HepG2 (cell line): ENCODE results near the gene MTFR1L. TPM values are rescaled to one million over a fixed set of nuclear protein-coding genes. Genes with fewer than 3 reads are reported as not detected.

Experiments
- CBX2 ChIP-seq, 2 experiments: fragments of 200-600 bp in 1 of 2; sonication (generic); formaldehyde crosslinking in 1 of 2; IDR thresholded peaks; 2 replicates each; pipeline versions ENCODE4 v1.7.0 to v1.8.1; 2018 to 2022; ENCODE audit warnings: low read depth in 2 of 2, low read length in 1 of 2, mild to moderate bottlenecking in 1 of 2, missing genetic modification reagents in 1 of 2
- CREB1 ChIP-seq, 2 experiments: fragments of 450-650 bp in 1 of 2; IDR thresholded peaks; 2 replicates each; pipeline ENCODE4 v1.6.1; 2016 to 2017; ENCODE audit warnings: control low read depth in 1 of 2, mild to moderate bottlenecking in 1 of 2, missing compliant biosample characterization in 1 of 2, missing genetic modification characterization in 1 of 2
- NONO ChIP-seq, 2 experiments: fragments of 450-650 bp in 1 of 2; sonication (generic) in 1 of 2; formaldehyde crosslinking in 1 of 2; IDR thresholded peaks in 1 of 2; conservative IDR thresholded peaks in 1 of 2; 2 replicates each; pipeline versions ENCODE4 v1.6.1 to v1.8.0; 2017 to 2022; ENCODE audit warnings: mild to moderate bottlenecking in 1 of 2, missing genetic modification reagents in 1 of 2, moderate library complexity in 1 of 2
- TCF7 ChIP-seq: sonication (generic); IDR thresholded peaks from 2 replicates; pipeline ENCODE4 v1.6.1; 2016; ENCODE audit warnings: antibody characterized with exemption, low read depth
- TOPORS ChIP-seq: sonication (generic); formaldehyde crosslinking; IDR thresholded peaks from 2 replicates; pipeline ENCODE4 v1.8.0; 2023; ENCODE audit warnings: mild to moderate bottlenecking, missing genetic modification reagents
- ZKSCAN5 ChIP-seq: sonication (generic); formaldehyde crosslinking; IDR thresholded peaks from 2 replicates; pipeline ENCODE4 v1.5.1; 2020; ENCODE audit warnings: mild to moderate bottlenecking, missing genetic modification reagents
- polyA plus RNA-seq, 8 experiments: library from polyadenylated mRNA; depleted of rRNA in 3 of 8; stranded (reverse) in 7 of 8; unstranded in 1 of 8; fragments of >200 nt; fragmentation: Illumina TruSeq in 4 of 8; extraction: Trizol in 4 of 8; gene quantifications; 2 replicates each; pipeline versions ENCODE4 v1.2.1 to v1.2.3, GENCODE V29; 2011 to 2016; ENCODE audit warnings: low read depth in 4 of 8, missing spikeins in 1 of 8, mixed read lengths in 1 of 8; ENCODE audit not compliant: insufficient read depth in 1 of 8
- total RNA-seq, 5 experiments: library from RNA; depleted of rRNA; stranded (reverse); fragments of >200 nt; fragmentation: Illumina TruSeq; extraction: Trizol; gene quantifications; 2 replicates each; pipeline ENCODE4 v1.2.3, GENCODE V29; 2016; ENCODE audit warnings: low read depth in 1 of 5
- TF ChIP-seq, protein P1 (sequence below): sonication (generic); formaldehyde crosslinking; IDR thresholded peaks from 2 replicates; pipeline ENCODE4 v1.5.0; 2020; ENCODE audit warnings: mild to moderate bottlenecking, missing genetic modification reagents
- TF ChIP-seq, protein P2 (sequence below): IDR thresholded peaks from 2 replicates; pipeline ENCODE4 v1.6.1; 2012; ENCODE audit warnings: low read depth, low read length, improper control_type of control experiment
- TF ChIP-seq, protein P3 (sequence below): sonication (generic); formaldehyde crosslinking; IDR thresholded peaks from 2 replicates; pipeline ENCODE4 v1.5.0; 2020; ENCODE audit warnings: mild to moderate bottlenecking, missing genetic modification reagents, borderline replicate concordance
- TF ChIP-seq, protein P4 (sequence below): sonication (generic); formaldehyde crosslinking; IDR thresholded peaks from 2 replicates; pipeline ENCODE4 v1.4.0; 2020; ENCODE audit warnings: missing genetic modification reagents

MTFR1L gene
- total and polyA plus RNA-seq, 2 of the 13 experiments (the other 11 are each of a cell fraction or from before 2014, with no cell fraction given) = 38.0 to 55.7 TPM

DNA sequence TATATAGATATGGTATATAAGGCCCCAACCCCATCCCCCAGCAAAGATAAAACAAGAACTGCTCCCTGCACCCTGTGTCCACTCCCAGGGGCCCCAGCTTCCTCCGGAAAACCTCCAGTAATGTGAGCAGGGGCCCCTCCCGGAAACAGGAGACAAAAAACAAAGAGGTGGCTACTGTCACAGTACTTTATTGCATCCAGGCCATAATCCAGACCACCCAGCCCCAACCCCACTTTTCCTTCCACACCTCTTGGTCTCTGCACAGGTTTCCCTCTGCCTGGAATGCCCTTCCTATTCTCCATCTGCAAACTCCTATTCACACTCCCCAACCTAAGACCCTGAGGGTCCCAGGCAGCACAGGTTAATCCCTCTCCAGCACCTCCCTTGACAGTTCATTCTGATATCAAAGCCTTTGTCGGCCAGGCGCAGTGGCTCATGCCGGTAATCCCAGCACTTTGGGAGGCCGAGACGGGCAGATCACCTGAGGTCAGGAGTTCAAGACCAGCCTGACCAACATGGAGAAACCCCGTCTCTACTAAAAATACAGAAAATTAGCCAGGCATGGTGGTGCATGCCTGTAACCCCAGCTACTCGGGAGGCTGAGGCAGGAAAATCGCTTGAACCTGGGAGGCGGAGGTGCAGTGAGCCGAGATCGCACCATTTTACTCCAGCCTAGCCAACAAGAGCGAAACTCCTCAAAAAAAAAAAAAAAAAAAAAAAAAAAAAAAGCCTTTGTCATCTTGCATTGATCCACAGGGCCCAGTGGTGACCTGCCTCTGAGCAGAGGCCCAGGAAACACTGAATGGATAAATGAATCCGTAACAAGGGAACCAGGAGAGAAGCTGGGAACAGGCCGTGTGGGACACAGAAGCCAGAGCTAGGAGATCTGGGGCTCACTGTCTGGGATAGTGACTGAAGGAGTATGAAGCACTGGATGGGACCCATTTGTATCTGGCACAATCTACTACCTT, 41.8 kb downstream of the MTFR1L start (continued):
- TF ChIP-seq CBX2 (IDR thresholded peaks at IDR 0.05; ENCODE audit: low read depth, low read length) (no peak), CBX2 (CRISPR knock-in tag; IDR thresholded peaks at IDR 0.05; ENCODE audit: low read depth) (no peak), CREB1 (IDR thresholded peaks at IDR 0.05) (no peak), CREB1 (CRISPR knock-in tag; IDR thresholded peaks at IDR 0.05) (peak; percentile 38; the same call in 1 of the 2 replicates), TCF7 (peak; percentile 62), NONO (IDR thresholded peaks at IDR 0.05) (no peak), NONO (CRISPR knock-in tag; conservative IDR thresholded peaks at IDR 0.05) (no peak), ZKSCAN5 (0 out of 2 replicates have a peak, but pooled peaks have one; percentile 13), TOPORS (CRISPR knock-in tag) (no peak)
- TF ChIP-seq, protein P1, sequence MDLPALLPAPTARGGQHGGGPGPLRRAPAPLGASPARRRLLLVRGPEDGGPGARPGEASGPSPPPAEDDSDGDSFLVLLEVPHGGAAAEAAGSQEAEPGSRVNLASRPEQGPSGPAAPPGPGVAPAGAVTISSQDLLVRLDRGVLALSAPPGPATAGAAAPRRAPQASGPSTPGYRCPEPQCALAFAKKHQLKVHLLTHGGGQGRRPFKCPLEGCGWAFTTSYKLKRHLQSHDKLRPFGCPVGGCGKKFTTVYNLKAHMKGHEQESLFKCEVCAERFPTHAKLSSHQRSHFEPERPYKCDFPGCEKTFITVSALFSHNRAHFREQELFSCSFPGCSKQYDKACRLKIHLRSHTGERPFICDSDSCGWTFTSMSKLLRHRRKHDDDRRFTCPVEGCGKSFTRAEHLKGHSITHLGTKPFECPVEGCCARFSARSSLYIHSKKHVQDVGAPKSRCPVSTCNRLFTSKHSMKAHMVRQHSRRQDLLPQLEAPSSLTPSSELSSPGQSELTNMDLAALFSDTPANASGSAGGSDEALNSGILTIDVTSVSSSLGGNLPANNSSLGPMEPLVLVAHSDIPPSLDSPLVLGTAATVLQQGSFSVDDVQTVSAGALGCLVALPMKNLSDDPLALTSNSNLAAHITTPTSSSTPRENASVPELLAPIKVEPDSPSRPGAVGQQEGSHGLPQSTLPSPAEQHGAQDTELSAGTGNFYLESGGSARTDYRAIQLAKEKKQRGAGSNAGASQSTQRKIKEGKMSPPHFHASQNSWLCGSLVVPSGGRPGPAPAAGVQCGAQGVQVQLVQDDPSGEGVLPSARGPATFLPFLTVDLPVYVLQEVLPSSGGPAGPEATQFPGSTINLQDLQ (CRISPR knock-in tag) = no peak
- TF ChIP-seq, protein P2, sequence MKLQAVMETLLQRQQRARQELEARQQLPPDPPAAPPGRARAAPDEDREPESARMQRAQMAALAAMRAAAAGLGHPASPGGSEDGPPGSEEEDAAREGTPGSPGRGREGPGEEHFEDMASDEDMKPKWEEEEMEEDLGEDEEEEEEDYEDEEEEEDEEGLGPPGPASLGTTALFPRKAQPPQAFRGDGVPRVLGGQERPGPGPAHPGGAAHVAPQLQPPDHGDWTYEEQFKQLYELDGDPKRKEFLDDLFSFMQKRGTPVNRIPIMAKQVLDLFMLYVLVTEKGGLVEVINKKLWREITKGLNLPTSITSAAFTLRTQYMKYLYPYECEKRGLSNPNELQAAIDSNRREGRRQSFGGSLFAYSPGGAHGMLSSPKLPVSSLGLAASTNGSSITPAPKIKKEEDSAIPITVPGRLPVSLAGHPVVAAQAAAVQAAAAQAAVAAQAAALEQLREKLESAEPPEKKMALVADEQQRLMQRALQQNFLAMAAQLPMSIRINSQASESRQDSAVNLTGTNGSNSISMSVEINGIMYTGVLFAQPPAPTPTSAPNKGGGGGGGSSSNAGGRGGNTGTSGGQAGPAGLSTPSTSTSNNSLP = no peak
- TF ChIP-seq, protein P3, sequence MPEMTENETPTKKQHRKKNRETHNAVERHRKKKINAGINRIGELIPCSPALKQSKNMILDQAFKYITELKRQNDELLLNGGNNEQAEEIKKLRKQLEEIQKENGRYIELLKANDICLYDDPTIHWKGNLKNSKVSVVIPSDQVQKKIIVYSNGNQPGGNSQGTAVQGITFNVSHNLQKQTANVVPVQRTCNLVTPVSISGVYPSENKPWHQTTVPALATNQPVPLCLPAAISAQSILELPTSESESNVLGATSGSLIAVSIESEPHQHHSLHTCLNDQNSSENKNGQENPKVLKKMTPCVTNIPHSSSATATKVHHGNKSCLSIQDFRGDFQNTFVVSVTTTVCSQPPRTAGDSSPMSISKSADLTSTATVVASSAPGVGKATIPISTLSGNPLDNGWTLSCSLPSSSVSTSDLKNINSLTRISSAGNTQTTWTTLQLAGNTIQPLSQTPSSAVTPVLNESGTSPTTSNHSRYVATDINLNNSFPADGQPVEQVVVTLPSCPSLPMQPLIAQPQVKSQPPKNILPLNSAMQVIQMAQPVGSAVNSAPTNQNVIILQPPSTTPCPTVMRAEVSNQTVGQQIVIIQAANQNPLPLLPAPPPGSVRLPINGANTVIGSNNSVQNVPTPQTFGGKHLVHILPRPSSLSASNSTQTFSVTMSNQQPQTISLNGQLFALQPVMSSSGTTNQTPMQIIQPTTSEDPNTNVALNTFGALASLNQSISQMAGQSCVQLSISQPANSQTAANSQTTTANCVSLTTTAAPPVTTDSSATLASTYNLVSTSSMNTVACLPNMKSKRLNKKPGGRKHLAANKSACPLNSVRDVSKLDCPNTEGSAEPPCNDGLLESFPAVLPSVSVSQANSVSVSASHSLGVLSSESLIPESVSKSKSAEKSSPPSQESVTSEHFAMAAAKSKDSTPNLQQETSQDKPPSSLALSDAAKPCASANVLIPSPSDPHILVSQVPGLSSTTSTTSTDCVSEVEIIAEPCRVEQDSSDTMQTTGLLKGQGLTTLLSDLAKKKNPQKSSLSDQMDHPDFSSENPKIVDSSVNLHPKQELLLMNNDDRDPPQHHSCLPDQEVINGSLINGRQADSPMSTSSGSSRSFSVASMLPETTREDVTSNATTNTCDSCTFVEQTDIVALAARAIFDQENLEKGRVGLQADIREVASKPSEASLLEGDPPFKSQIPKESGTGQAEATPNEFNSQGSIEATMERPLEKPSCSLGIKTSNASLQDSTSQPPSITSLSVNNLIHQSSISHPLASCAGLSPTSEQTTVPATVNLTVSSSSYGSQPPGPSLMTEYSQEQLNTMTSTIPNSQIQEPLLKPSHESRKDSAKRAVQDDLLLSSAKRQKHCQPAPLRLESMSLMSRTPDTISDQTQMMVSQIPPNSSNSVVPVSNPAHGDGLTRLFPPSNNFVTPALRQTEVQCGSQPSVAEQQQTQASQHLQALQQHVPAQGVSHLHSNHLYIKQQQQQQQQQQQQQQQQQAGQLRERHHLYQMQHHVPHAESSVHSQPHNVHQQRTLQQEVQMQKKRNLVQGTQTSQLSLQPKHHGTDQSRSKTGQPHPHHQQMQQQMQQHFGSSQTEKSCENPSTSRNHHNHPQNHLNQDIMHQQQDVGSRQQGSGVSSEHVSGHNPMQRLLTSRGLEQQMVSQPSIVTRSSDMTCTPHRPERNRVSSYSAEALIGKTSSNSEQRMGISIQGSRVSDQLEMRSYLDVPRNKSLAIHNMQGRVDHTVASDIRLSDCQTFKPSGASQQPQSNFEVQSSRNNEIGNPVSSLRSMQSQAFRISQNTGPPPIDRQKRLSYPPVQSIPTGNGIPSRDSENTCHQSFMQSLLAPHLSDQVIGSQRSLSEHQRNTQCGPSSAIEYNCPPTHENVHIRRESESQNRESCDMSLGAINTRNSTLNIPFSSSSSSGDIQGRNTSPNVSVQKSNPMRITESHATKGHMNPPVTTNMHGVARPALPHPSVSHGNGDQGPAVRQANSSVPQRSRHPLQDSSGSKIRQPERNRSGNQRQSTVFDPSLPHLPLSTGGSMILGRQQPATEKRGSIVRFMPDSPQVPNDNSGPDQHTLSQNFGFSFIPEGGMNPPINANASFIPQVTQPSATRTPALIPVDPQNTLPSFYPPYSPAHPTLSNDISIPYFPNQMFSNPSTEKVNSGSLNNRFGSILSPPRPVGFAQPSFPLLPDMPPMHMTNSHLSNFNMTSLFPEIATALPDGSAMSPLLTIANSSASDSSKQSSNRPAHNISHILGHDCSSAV (CRISPR knock-in tag) = no peak
- TF ChIP-seq, protein P4, sequence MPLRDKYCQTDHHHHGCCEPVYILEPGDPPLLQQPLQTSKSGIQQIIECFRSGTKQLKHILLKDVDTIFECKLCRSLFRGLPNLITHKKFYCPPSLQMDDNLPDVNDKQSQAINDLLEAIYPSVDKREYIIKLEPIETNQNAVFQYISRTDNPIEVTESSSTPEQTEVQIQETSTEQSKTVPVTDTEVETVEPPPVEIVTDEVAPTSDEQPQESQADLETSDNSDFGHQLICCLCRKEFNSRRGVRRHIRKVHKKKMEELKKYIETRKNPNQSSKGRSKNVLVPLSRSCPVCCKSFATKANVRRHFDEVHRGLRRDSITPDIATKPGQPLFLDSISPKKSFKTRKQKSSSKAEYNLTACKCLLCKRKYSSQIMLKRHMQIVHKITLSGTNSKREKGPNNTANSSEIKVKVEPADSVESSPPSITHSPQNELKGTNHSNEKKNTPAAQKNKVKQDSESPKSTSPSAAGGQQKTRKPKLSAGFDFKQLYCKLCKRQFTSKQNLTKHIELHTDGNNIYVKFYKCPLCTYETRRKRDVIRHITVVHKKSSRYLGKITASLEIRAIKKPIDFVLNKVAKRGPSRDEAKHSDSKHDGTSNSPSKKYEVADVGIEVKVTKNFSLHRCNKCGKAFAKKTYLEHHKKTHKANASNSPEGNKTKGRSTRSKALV (CRISPR knock-in tag) = no peak
